ENCODE measurements around the gene TLK2.

TLK2 gene

GRCh38 chr17:62658136-62658920 is 179.7 kb downstream of the TLK2 start:
- H3K4me1 ChIP-seq (ENCODE audit: control insufficient read depth, insufficient read depth, low read length), result peaks cover 15% of the 10 kb centered on the region
- no peak overlapping the region for H3K9ac ChIP-seq (ENCODE audit: low read length)
- no peak overlapping the region for H3K27ac ChIP-seq (ENCODE audit: low read depth, low read length)
- peaks cover 13% of the 10 kb centered on the region for H3K9me3 ChIP-seq (ENCODE audit: control insufficient read depth, insufficient read depth, low read depth, low read length)
- no peak overlapping the region for H3K4me3 ChIP-seq (ENCODE audit: low read depth, low read length)
- 0 out of 2 replicates have a peak, but pooled peaks cover 2% of the 10 kb centered on the region for H3K36me3 ChIP-seq (ENCODE audit: control insufficient read depth, insufficient read depth, low read length)
- H3K27me3 ChIP-seq (ENCODE audit: control insufficient read depth, insufficient read depth, low read length), result no peaks in the 10 kb centered on the region

GRCh38 chr17:62660629-62661118 is 182.0 kb downstream of the TLK2 start:
- no peak overlapping the region for H3K27ac ChIP-seq (ENCODE audit: low read depth, low read length)
- 0 out of 2 replicates have a peak, but pooled peaks cover 7% of the 10 kb centered on the region for H3K36me3 ChIP-seq (ENCODE audit: control insufficient read depth, insufficient read depth, low read length)
- no peak overlapping the region for H3K9ac ChIP-seq (ENCODE audit: low read length)
- H3K27me3 ChIP-seq (ENCODE audit: control insufficient read depth, insufficient read depth, low read length), result no peaks in the 10 kb centered on the region
- no peak overlapping the region for H3K4me3 ChIP-seq (ENCODE audit: low read depth, low read length)
- peaks cover 13% of the 10 kb centered on the region for H3K9me3 ChIP-seq (ENCODE audit: control insufficient read depth, insufficient read depth, low read depth, low read length)
- no peaks in the 10 kb centered on the region; the same call in 1 of the 2 replicates for H3K4me1 ChIP-seq (ENCODE audit: control insufficient read depth, insufficient read depth, low read length)

- no peak overlapping the region for H3K4me3 ChIP-seq (ENCODE audit: low read depth, low read length)
- H3K36me3 ChIP-seq (ENCODE audit: control insufficient read depth, insufficient read depth, low read length), result 0 out of 2 replicates have a peak, but pooled peaks cover 7% of the 10 kb centered on the region
- H3K27ac ChIP-seq (ENCODE audit: low read depth, low read length), result no peak overlapping the region
These were observed 182.7 kb downstream of the TLK2 start for GRCh38 chr17:62661337-62661736.

GRCh38 chr17:62662855-62663254 is 184.2 kb downstream of the TLK2 start:
- Histone ChIP-seq H3K4me1 (ENCODE audit: control insufficient read depth, insufficient read depth, low read length) (no peaks in the 10 kb centered on the region), H3K27me3 (ENCODE audit: control insufficient read depth, insufficient read depth, low read length) (no peaks in the 10 kb centered on the region), H3K9ac (ENCODE audit: low read length) (no peak overlapping the region), H3K27ac (ENCODE audit: low read depth, low read length) (no peak overlapping the region), H3K36me3 (ENCODE audit: control insufficient read depth, insufficient read depth, low read length) (0 out of 2 replicates have a peak, but pooled peaks cover 7% of the 10 kb centered on the region), H3K9me3 (ENCODE audit: control insufficient read depth, insufficient read depth, low read depth, low read length) (peaks cover 11% of the 10 kb centered on the region), H3K4me3 (ENCODE audit: low read depth, low read length) (no peak overlapping the region)

More at GRCh38 chr17:62661337-62661736, 182.7 kb downstream of the TLK2 start:
- no peaks in the 10 kb centered on the region; the same call in 1 of the 2 replicates for H3K4me1 ChIP-seq (ENCODE audit: control insufficient read depth, insufficient read depth, low read length)
- H3K9me3 ChIP-seq (ENCODE audit: control insufficient read depth, insufficient read depth, low read depth, low read length), result peaks cover 13% of the 10 kb centered on the region
- H3K27me3 ChIP-seq (ENCODE audit: control insufficient read depth, insufficient read depth, low read length), result no peaks in the 10 kb centered on the region
- H3K9ac ChIP-seq (ENCODE audit: low read length), result no peak overlapping the region

Measured in HUES6 (cell line).